ENCODE data around the gene TCEA2.
A peak's percentile ranks its signal among the peaks of the same experiment; 100 is the strongest.

TCEA2 gene

GRCh38 chr20:64092258-64093012, 29.4 kb downstream of the TCEA2 start:
- DNase-seq (ENCODE audit: low read depth in 1 of 2, low spot score in 1 of 2) = no peak

GRCh38 chr20:64093013-64093503, 30.1 kb downstream of the TCEA2 start:
- no peak for DNase-seq (ENCODE audit: low read depth in 1 of 2, low spot score in 1 of 2)

GRCh38 chr20:64095455-64095854, 32.5 kb downstream of the TCEA2 start:
- DNase-seq (ENCODE audit: low read depth in 1 of 2, low spot score in 1 of 2) = no peak

GRCh38 chr20:64095927-64096326, 32.9 kb downstream of the TCEA2 start:
- DNase-seq (ENCODE audit: low read depth in 1 of 2, low spot score in 1 of 2) = no peak

- DNase-seq (ENCODE audit: low read depth in 1 of 2, low spot score in 1 of 2) = no peak
Observed at GRCh38 chr20:64096535-64096934, 33.5 kb downstream of the TCEA2 start.

GRCh38 chr20:64098471-64099013, 35.5 kb downstream of the TCEA2 start:
- no peak for DNase-seq (ENCODE audit: low read depth in 1 of 2, low spot score in 1 of 2)

- no peak for DNase-seq (ENCODE audit: low read depth in 1 of 2, low spot score in 1 of 2)
Observed at GRCh38 chr20:64099086-64099786, 36.2 kb downstream of the TCEA2 start.

GRCh38 chr20:64099880-64100565, 37.0 kb downstream of the TCEA2 start:
- DNase-seq (ENCODE audit: low read depth in 1 of 2, low spot score in 1 of 2) = no peak

GRCh38 chr20:64100566-64100888, 37.5 kb downstream of the TCEA2 start:
- DNase-seq (ENCODE audit: low read depth in 1 of 2, low spot score in 1 of 2) = no peak

GRCh38 chr20:64100946-64101688, 38.1 kb downstream of the TCEA2 start:
- DNase-seq (ENCODE audit: low read depth in 1 of 2, low spot score in 1 of 2) = no peak

GRCh38 chr20:64101731-64102621, 39.0 kb downstream of the TCEA2 start:
- DNase-seq (ENCODE audit: low read depth in 1 of 2, low spot score in 1 of 2) = peak; percentile 45 to 50

GRCh38 chr20:64102647-64103354, 39.8 kb downstream of the TCEA2 start:
- DNase-seq (ENCODE audit: low read depth in 1 of 2, low spot score in 1 of 2) = no peak

GRCh38 chr20:64103871-64104666, 41.1 kb downstream of the TCEA2 start:
- no peak for DNase-seq (ENCODE audit: low read depth in 1 of 2, low spot score in 1 of 2)

- no peak for DNase-seq (ENCODE audit: low read depth in 1 of 2, low spot score in 1 of 2)
Observed at GRCh38 chr20:64104667-64105451, 41.9 kb downstream of the TCEA2 start.

GRCh38 chr20:64105846-64106434, 42.9 kb downstream of the TCEA2 start:
- no peak for DNase-seq (ENCODE audit: low read depth in 1 of 2, low spot score in 1 of 2)

GRCh38 chr20:64106435-64106961, 43.5 kb downstream of the TCEA2 start:
- no peak for DNase-seq (ENCODE audit: low read depth in 1 of 2, low spot score in 1 of 2)
